22Rv1 (cell line): ENCODE results near the gene ITPK1.

Source experiments
- ZFX ChIP-seq: fragments of 450-650 bp; IDR thresholded peaks from 2 replicates; pipeline ENCODE4 v1.6.1; 2017; ENCODE audit warnings: antibody characterized with exemption, borderline replicate concordance
- TF ChIP-seq, protein P1 (sequence below): fragments of 450-650 bp; IDR thresholded peaks from 2 replicates; pipeline ENCODE4 v1.5.1; 2017; ENCODE audit warnings: mild to moderate bottlenecking

DNA sequence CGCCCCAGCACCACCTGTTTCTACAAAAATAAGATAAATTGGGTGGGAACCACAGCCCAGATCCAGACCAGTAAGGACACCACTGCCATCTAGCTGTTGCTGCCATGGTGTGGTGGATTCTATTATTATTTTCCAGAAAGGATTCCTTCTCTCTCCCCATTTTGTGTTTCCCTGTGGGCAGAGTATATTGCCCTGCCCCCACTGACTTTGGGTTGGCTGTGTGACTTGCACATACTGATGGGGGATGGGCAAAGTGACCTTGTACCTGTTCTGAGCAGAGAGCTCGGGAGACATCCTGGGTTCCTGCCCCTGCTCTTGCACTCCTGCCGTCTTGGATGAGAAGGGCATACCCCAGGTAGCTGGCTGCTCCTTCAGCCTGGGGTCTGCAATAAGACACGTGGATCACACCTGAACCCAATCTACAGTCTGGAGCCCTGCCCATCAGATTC lies 44.7 kb upstream of the ITPK1 start:
- TF ChIP-seq, protein P1, sequence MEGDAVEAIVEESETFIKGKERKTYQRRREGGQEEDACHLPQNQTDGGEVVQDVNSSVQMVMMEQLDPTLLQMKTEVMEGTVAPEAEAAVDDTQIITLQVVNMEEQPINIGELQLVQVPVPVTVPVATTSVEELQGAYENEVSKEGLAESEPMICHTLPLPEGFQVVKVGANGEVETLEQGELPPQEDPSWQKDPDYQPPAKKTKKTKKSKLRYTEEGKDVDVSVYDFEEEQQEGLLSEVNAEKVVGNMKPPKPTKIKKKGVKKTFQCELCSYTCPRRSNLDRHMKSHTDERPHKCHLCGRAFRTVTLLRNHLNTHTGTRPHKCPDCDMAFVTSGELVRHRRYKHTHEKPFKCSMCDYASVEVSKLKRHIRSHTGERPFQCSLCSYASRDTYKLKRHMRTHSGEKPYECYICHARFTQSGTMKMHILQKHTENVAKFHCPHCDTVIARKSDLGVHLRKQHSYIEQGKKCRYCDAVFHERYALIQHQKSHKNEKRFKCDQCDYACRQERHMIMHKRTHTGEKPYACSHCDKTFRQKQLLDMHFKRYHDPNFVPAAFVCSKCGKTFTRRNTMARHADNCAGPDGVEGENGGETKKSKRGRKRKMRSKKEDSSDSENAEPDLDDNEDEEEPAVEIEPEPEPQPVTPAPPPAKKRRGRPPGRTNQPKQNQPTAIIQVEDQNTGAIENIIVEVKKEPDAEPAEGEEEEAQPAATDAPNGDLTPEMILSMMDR = peak; percentile 54
- no peak for TF ChIP-seq ZFX
